MM.1S (cell line): Measurements from ENCODE around the gene CHRM2.

Experiments
- EZH2 ChIP-seq: fragments of 300-600 bp; sonication (generic); optimal IDR thresholded peaks from 2 replicates; pipeline ENCODE3; 2017; ENCODE audit warnings: low read depth, mild to moderate bottlenecking, antibody characterized with exemption, low read length, mixed read lengths
- EZH2phosphoT487 ChIP-seq: fragments of 300-600 bp; sonication (generic); IDR thresholded peaks from 2 replicates; pipeline ENCODE4 v1.6.1; 2018; ENCODE audit warnings: antibody characterized with exemption, low read length
- TF ChIP-seq, protein P1 (sequence below): fragments of 300-600 bp; sonication (generic); IDR thresholded peaks from 2 replicates; pipeline ENCODE4 v1.5.1; 2016; ENCODE audit warnings: antibody characterized with exemption, low read length, mixed read lengths

DNA sequence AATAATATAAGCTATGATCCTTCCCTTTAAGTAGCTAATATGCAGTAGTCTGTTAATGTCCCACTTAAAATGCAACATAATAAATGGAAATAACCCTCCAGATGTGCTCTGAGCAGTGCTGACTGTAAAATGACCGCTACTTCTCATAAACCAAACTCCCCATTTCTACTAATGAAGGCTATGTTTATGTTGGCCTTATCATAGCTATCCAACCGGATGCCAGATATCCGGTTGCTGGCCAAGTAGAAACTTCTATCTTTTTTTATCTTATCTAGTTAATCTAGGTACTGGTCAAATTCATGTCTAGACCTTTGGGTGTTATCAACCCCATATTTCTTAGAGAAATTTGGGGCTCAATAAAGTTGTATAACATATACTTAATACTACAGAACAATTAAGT lies 56.6 kb downstream of the CHRM2 start:
- TF ChIP-seq EZH2phosphoT487 (no peak), EZH2 (no peak)
- TF ChIP-seq, protein P1, sequence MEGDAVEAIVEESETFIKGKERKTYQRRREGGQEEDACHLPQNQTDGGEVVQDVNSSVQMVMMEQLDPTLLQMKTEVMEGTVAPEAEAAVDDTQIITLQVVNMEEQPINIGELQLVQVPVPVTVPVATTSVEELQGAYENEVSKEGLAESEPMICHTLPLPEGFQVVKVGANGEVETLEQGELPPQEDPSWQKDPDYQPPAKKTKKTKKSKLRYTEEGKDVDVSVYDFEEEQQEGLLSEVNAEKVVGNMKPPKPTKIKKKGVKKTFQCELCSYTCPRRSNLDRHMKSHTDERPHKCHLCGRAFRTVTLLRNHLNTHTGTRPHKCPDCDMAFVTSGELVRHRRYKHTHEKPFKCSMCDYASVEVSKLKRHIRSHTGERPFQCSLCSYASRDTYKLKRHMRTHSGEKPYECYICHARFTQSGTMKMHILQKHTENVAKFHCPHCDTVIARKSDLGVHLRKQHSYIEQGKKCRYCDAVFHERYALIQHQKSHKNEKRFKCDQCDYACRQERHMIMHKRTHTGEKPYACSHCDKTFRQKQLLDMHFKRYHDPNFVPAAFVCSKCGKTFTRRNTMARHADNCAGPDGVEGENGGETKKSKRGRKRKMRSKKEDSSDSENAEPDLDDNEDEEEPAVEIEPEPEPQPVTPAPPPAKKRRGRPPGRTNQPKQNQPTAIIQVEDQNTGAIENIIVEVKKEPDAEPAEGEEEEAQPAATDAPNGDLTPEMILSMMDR = no peak
